Esophagus muscularis mucosa (tissue), 4 donors: ENCODE results near the gene COL4A6.

Experiments used
- EP300 ChIP-seq: sonication (generic); formaldehyde crosslinking; IDR thresholded peaks from one replicate; pipeline ENCODE4 v1.6.1; 2017; ENCODE audit warnings: antibody characterized with exemption
- POLR2A ChIP-seq: fragments of 450-650 bp; IDR thresholded peaks from one replicate; pipeline ENCODE4 v1.6.1; 2017; ENCODE audit warnings: antibody characterized with exemption, moderate library complexity, mild to moderate bottlenecking, low read depth
- POLR2AphosphoS5 ChIP-seq, 2 donors: sonication (generic); formaldehyde crosslinking; IDR thresholded peaks; one replicate each; pipeline ENCODE4 v1.6.1; 2017; ENCODE audit warnings: antibody characterized with exemption in 2 of 2
- TF ChIP-seq, protein P1 (sequence below), 3 experiments: fragments of 200-600 bp in 2 of 3; fragments of 450-650 bp in 1 of 3; sonication (generic) in 2 of 3; IDR thresholded peaks; one replicate each; pipeline ENCODE4 v1.5.1; 2017 to 2019; ENCODE audit warnings: antibody characterized with exemption in 3 of 3, mild to moderate bottlenecking in 2 of 3, moderate library complexity in 1 of 3

DNA sequence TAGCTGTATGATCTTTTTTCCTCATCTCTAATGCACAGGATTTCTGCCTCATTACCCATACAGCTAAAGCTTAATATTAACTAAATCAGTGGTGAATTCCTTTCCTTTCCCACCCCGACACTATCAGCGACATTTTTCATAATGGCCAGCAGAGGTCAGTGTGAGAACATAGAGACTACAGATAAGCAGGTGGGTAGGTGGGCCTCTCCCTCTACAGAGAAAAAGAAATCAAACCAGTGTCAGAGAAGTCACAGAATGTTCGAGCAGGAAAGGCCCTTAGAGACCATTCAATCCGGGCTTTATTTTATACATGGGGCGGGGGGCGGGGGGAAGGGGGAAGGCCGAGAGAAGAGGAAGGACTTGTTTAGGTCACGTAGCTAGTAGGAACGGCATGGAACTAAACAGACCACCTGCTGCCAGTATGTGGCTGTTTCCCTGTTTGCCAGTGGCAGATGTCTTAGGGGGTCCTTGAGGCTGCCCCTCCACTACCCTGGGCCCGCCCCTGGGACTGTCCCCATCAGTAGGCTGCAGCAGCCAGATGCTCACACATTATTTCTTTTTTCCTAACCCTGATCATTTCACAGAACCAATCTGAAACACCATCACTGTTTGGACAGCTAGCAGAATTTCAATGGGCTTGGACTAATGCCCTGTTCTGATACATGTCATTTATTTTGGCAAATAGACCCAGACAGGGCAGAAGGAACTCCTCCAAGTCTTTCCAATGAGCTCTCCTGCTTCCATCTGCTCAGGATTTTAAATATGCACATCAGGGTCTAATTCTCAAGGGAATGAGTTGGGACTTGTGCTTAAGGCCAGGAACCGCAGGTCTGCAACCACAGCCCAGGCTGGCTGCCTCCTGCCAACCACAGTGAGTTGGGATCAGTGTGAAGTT, 213.2 kb downstream of the COL4A6 start:
- TF ChIP-seq POLR2A (no peak), POLR2AphosphoS5 (IDR thresholded peaks at IDR 0.05) (no peak), EP300 (no peak)
- TF ChIP-seq, protein P1, sequence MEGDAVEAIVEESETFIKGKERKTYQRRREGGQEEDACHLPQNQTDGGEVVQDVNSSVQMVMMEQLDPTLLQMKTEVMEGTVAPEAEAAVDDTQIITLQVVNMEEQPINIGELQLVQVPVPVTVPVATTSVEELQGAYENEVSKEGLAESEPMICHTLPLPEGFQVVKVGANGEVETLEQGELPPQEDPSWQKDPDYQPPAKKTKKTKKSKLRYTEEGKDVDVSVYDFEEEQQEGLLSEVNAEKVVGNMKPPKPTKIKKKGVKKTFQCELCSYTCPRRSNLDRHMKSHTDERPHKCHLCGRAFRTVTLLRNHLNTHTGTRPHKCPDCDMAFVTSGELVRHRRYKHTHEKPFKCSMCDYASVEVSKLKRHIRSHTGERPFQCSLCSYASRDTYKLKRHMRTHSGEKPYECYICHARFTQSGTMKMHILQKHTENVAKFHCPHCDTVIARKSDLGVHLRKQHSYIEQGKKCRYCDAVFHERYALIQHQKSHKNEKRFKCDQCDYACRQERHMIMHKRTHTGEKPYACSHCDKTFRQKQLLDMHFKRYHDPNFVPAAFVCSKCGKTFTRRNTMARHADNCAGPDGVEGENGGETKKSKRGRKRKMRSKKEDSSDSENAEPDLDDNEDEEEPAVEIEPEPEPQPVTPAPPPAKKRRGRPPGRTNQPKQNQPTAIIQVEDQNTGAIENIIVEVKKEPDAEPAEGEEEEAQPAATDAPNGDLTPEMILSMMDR (IDR thresholded peaks at IDR 0.05): peak; percentile 54 to 58 (median 55)
